ENCODE measurements around the gene NUP62.

GRCh38 chr19:49880162-49880869 lies 49.0 kb downstream of the NUP62 start:
- no peak for TF ChIP-seq EZH2phosphoT487 (IDR thresholded peaks at IDR 0.05; ENCODE audit: borderline replicate concordance)
- no peak for TF ChIP-seq POLR2AphosphoS5 (IDR thresholded peaks at IDR 0.05; ENCODE audit: low read depth, low read length)
- no peak for TF ChIP-seq YY1 (IDR thresholded peaks at IDR 0.05; ENCODE audit: extremely low read depth, insufficient replicate concordance, low read depth, low read length)
- no peak for TF ChIP-seq ZNF274 (IDR thresholded peaks at IDR 0.05; ENCODE audit: low read depth, low read length)
